Left ventricle myocardium inferior (tissue), 1 donor: ENCODE data around the gene SPAAR. TPM values are rescaled to one million over a fixed set of nuclear protein-coding genes. Genes with fewer than 3 reads are reported as not detected.
A peak's percentile ranks its signal among the peaks of the same experiment; 100 is the strongest.
"Not testable (repeated sequence)": the region's sequence is repeated elsewhere in the genome, so short reads cannot be mapped to it uniquely, and the experiment has no call there.

Source experiments
- DNase-seq: peaks from one replicate; pipeline ENCODE4 v3.0.0-alpha.2; 2020
- H3K27ac ChIP-seq: fragments of 200-600 bp; replicated peaks from 2 replicates; pipeline ENCODE4 v1.8.0; 2021
- H3K27me3 ChIP-seq: fragments of 200-600 bp; 2 replicates; pipeline ENCODE4 v1.8.0; 2021; ENCODE audit warnings: low read depth
- H3K36me3 ChIP-seq: fragments of 200-600 bp; 2 replicates; pipeline ENCODE4 v1.8.0; 2021
- H3K4me1 ChIP-seq: fragments of 200-600 bp; 2 replicates; pipeline ENCODE4 v1.8.0; 2021
- H3K4me3 ChIP-seq: fragments of 200-600 bp; 2 replicates; pipeline ENCODE4 v1.8.0; 2021; ENCODE audit warnings: mild to moderate bottlenecking, moderate library complexity
- H3K9me3 ChIP-seq: fragments of 200-600 bp; replicated peaks from 2 replicates; pipeline ENCODE4 v1.8.0; 2021
- CTCF ChIP-seq: fragments of 200-600 bp; IDR thresholded peaks from 2 replicates; pipeline ENCODE4 v1.8.0; 2021; ENCODE audit warnings: antibody characterized with exemption, mild to moderate bottlenecking, borderline replicate concordance
- intact Hi-C: fragments of 100-400 bp; cut with micrococcal nuclease; formaldehyde crosslinking; loops from one replicate; pipeline ENCODE4 v1.11.0; 2022
- total RNA-seq: library from RNA; stranded (reverse); fragmentation: NEBNext Ultra II Directional; extraction: Animal tissue kit (Norgen Biotek cat#: 25700); gene quantifications from one replicate; pipeline ENCODE4 v1.2.1, GENCODE V29; 2021
- donor health status: DM: no; HTN: yes; CAD: no; lungs with severe emphysema.

Gene SPAAR
- total RNA-seq, 1 donor from 2014 or later = 6.5 TPM

- no peak for TF ChIP-seq CTCF
- intact Hi-C loops = no loop called here
- peak overlapping the region; percentile 98 for H3K27ac ChIP-seq
- H3K4me3 ChIP-seq = peak overlapping the region; percentile 67
- no peaks in the 10 kb centered on the region for H3K9me3 ChIP-seq
- peaks cover 88% of the 10 kb centered on the region for H3K4me1 ChIP-seq
- H3K27me3 ChIP-seq = no peaks in the 10 kb centered on the region
- DNase-seq = peak; percentile 47
- H3K36me3 ChIP-seq = no peaks in the 10 kb centered on the region
Measured at GRCh38 chr9:35911690-35912089, 2.4 kb downstream of the SPAAR start.

GRCh38 chr9:35912791-35913400, 3.6 kb downstream of the SPAAR start:
- no peak for TF ChIP-seq CTCF
- Histone ChIP-seq H3K36me3 (no peaks in the 10 kb centered on the region), H3K9me3 (no peaks in the 10 kb centered on the region), H3K27ac (peak overlapping the region; percentile 98), H3K4me3 (peak overlapping the region; percentile 67), H3K27me3 (no peaks in the 10 kb centered on the region), H3K4me1 (peaks cover 88% of the 10 kb centered on the region)
- intact Hi-C loops = no loop called here
- no peak for DNase-seq

GRCh38 chr9:35913429-35913828, 4.1 kb downstream of the SPAAR start:
- intact Hi-C loops, H3K27me3 ChIP-seq, H3K9me3 ChIP-seq, H3K36me3 ChIP-seq, DNase-seq: not testable (repeated sequence)
- peaks cover 88% of the 10 kb centered on the region for H3K4me1 ChIP-seq
- H3K27ac ChIP-seq = peak overlapping the region; percentile 98
- H3K4me3 ChIP-seq = peak overlapping the region; percentile 67

GRCh38 chr9:35914301-35914807, 5.1 kb downstream of the SPAAR start:
- DNase-seq = peak; percentile 84
- H3K27me3 ChIP-seq = no peaks in the 10 kb centered on the region
- no peaks in the 10 kb centered on the region for H3K36me3 ChIP-seq
- peaks cover 88% of the 10 kb centered on the region for H3K4me1 ChIP-seq
- intact Hi-C loops = no loop called here
- no peaks in the 10 kb centered on the region for H3K9me3 ChIP-seq
- H3K4me3 ChIP-seq = no peak overlapping the region
- H3K27ac ChIP-seq = peak overlapping the region; percentile 89
- no peak for TF ChIP-seq CTCF

- TF ChIP-seq CTCF = no peak
- no peak overlapping the region for H3K4me3 ChIP-seq
- H3K27me3 ChIP-seq = no peaks in the 10 kb centered on the region
- intact Hi-C loops = no loop called here
- peaks cover 88% of the 10 kb centered on the region for H3K4me1 ChIP-seq
- no peaks in the 10 kb centered on the region for H3K36me3 ChIP-seq
- peak; percentile 42 for DNase-seq
- H3K27ac ChIP-seq = peak overlapping the region; percentile 89
- no peaks in the 10 kb centered on the region for H3K9me3 ChIP-seq
Measured at GRCh38 chr9:35915681-35916294, 6.5 kb downstream of the SPAAR start.

- H3K4me3 ChIP-seq = no peak overlapping the region
- no peak for TF ChIP-seq CTCF
- intact Hi-C loops = no loop called here
Measured at GRCh38 chr9:35917261-35917660, 8.0 kb downstream of the SPAAR start.

More at GRCh38 chr9:35917261-35917660, 8.0 kb downstream of the SPAAR start:
- no peaks in the 10 kb centered on the region for H3K9me3 ChIP-seq
- H3K27me3 ChIP-seq = no peaks in the 10 kb centered on the region
- H3K36me3 ChIP-seq = no peaks in the 10 kb centered on the region
- peaks cover 85% of the 10 kb centered on the region for H3K4me1 ChIP-seq
- peak overlapping the region; percentile 89 for H3K27ac ChIP-seq
- no peak for DNase-seq
